ENCODE data around the gene ZNF300. TPM values are rescaled to one million over a fixed set of nuclear protein-coding genes. Genes with fewer than 3 reads are reported as not detected.

Gene ZNF300
- polyA plus RNA-seq, 1 of the 3 experiments (the other 2 are of a cell fraction), result 3.5 TPM

DNA sequence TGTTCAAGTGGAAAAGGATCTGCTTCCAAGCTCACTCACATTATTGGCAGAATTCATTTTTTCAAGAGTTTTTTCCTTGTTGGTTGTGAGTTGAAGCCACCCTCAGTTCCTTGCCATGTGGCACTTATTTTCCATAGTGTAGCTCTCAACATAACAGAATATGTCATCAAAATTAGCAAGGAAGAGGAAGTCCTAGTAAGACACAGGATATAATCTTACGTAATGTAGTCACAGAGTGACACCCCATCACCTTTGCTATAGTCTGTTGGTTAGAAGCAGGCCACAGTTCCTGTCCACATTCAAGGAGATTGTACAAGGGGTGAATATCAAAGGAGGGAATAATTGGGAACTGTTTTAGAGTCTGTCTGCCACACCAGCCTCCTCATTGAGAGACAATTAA lies 42.7 kb downstream of the ZNF300 start:
- no peak overlapping the region for H3K9ac ChIP-seq
- TF ChIP-seq, protein P1, sequence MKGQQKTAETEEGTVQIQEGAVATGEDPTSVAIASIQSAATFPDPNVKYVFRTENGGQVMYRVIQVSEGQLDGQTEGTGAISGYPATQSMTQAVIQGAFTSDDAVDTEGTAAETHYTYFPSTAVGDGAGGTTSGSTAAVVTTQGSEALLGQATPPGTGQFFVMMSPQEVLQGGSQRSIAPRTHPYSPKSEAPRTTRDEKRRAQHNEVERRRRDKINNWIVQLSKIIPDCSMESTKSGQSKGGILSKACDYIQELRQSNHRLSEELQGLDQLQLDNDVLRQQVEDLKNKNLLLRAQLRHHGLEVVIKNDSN (IDR thresholded peaks at IDR 0.05; ENCODE audit: borderline replicate concordance, low read depth), result no peak
- TF ChIP-seq RXRA (IDR thresholded peaks at IDR 0.05; ENCODE audit: borderline replicate concordance, low read depth), result no peak
- TF ChIP-seq YY1 (IDR thresholded peaks at IDR 0.05; ENCODE audit: low read depth), result no peak
- no peak for TF ChIP-seq SIN3A (IDR thresholded peaks at IDR 0.05; ENCODE audit: borderline replicate concordance, low read depth, low read length)
- TF ChIP-seq TEAD4 (IDR thresholded peaks at IDR 0.05; ENCODE audit: borderline replicate concordance, insufficient read depth), result no peak
- TF ChIP-seq NFIC (IDR thresholded peaks at IDR 0.05; ENCODE audit: borderline replicate concordance), result no peak
- TF ChIP-seq RCOR1 (IDR thresholded peaks at IDR 0.05; ENCODE audit: low read length), result no peak
- TF ChIP-seq, protein P2, sequence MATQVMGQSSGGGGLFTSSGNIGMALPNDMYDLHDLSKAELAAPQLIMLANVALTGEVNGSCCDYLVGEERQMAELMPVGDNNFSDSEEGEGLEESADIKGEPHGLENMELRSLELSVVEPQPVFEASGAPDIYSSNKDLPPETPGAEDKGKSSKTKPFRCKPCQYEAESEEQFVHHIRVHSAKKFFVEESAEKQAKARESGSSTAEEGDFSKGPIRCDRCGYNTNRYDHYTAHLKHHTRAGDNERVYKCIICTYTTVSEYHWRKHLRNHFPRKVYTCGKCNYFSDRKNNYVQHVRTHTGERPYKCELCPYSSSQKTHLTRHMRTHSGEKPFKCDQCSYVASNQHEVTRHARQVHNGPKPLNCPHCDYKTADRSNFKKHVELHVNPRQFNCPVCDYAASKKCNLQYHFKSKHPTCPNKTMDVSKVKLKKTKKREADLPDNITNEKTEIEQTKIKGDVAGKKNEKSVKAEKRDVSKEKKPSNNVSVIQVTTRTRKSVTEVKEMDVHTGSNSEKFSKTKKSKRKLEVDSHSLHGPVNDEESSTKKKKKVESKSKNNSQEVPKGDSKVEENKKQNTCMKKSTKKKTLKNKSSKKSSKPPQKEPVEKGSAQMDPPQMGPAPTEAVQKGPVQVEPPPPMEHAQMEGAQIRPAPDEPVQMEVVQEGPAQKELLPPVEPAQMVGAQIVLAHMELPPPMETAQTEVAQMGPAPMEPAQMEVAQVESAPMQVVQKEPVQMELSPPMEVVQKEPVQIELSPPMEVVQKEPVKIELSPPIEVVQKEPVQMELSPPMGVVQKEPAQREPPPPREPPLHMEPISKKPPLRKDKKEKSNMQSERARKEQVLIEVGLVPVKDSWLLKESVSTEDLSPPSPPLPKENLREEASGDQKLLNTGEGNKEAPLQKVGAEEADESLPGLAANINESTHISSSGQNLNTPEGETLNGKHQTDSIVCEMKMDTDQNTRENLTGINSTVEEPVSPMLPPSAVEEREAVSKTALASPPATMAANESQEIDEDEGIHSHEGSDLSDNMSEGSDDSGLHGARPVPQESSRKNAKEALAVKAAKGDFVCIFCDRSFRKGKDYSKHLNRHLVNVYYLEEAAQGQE (IDR thresholded peaks at IDR 0.05; ENCODE audit: low read depth, low read length), result no peak
- no peak for TF ChIP-seq JUND (IDR thresholded peaks at IDR 0.05)
- TF ChIP-seq MXI1 (IDR thresholded peaks at IDR 0.05; ENCODE audit: low read depth, low read length), result no peak
- TF ChIP-seq NRF1 (IDR thresholded peaks at IDR 0.05; ENCODE audit: low read depth, low read length), result no peak
- TF ChIP-seq RFX5 (IDR thresholded peaks at IDR 0.05; ENCODE audit: low read length), result no peak
- TF ChIP-seq ELF1 (IDR thresholded peaks at IDR 0.05), result no peak
- no peak for TF ChIP-seq EP300 (IDR thresholded peaks at IDR 0.05; ENCODE audit: borderline replicate concordance in 1 of 2, low read depth in 1 of 2, low read length in 1 of 2)
- TF ChIP-seq FOSL2 (IDR thresholded peaks at IDR 0.05; ENCODE audit: borderline replicate concordance, low read depth), result no peak
- no peak for TF ChIP-seq FOXM1 (IDR thresholded peaks at IDR 0.05; ENCODE audit: low read depth)
- no peak for TF ChIP-seq EZH2phosphoT487 (IDR thresholded peaks at IDR 0.05; ENCODE audit: borderline replicate concordance, low read depth)
- TF ChIP-seq TAF1 (IDR thresholded peaks at IDR 0.05; ENCODE audit: borderline replicate concordance, low read depth, low read length), result no peak
- no peak for TF ChIP-seq CHD2 (IDR thresholded peaks at IDR 0.05; ENCODE audit: low read length, partially characterized antibody)
- POLR2A ChIA-PET, result no interaction called here

More for the DNA sequence above, 42.7 kb downstream of the ZNF300 start:
- Histone ChIP-seq H3K27ac (ENCODE audit: low read depth in 2 of 2, low read length in 1 of 2) (no peak overlapping the region), H3K79me2 (ENCODE audit: insufficient read depth) (no peaks in the 10 kb centered on the region), H3K27me3 (ENCODE audit: insufficient read depth) (no peaks in the 10 kb centered on the region), H3K4me1 (ENCODE audit: control insufficient read depth in 1 of 2, insufficient read depth in 2 of 2, low read depth in 1 of 2, low read length in 1 of 2) (no peaks in the 10 kb centered on the region), H3F3A (replicated peaks; ENCODE audit: insufficient read depth) (no peaks in the 10 kb centered on the region), H3K9me3 (no peaks in the 10 kb centered on the region), H3K4me3 (ENCODE audit: low read depth in 2 of 2, low read length in 1 of 2) (no peak overlapping the region), H3K4me2 (no peak overlapping the region), H3K36me3 (replicated peaks in 1 of 2; ENCODE audit: control insufficient read depth in 1 of 2, insufficient read depth in 2 of 2, low read length in 1 of 2) (no peaks in the 10 kb centered on the region), H2AFZ (ENCODE audit: low read depth) (no peak overlapping the region), H4K20me1 (ENCODE audit: insufficient read depth) (no peaks in the 10 kb centered on the region), H3K9me2 (no peaks in the 10 kb centered on the region)
- DNase-seq, result no peak
- CTCF ChIA-PET, result interaction anchor here (1.6 kb wide), 1 partner anchor 15 kb away, joined by 6 read pairs; no protein-coding TSS in a partner anchor
- WGBS (ENCODE audit: low lambda C conversion rate), result 8% methylated on average over 1 of the region's 1 CpG

Measured in SK-N-SH (cell line).